HEK293 (cell line): ENCODE data around the gene HIP1.
"Not testable (repeated sequence)": the region's sequence is repeated elsewhere in the genome, so short reads cannot be mapped to it uniquely, and the experiment has no call there.

Experiments
- CTCF ChIA-PET: fragments of 350-600 bp; formaldehyde crosslinking; extraction: SDS; loops from one replicate; lab custom pipeline; 2021; ENCODE audit warnings: antibody characterized with exemption; lab: Yijun Ruan, JAX
- POLR2A ChIA-PET: fragments of 300-600 bp; formaldehyde crosslinking; extraction: SDS; loops from one replicate; lab custom pipeline; 2020; ENCODE audit warnings: antibody characterized with exemption, inconsistent platforms; lab: Yijun Ruan, JAX
- H3K27ac ChIP-seq: fragments of 200-500 bp; sonication (Bioruptor generic); 2 replicates; pipeline ENCODE4 v1.5.1; 2014; ENCODE audit warnings: low read depth, low read length, control low read depth, inconsistent platforms; ENCODE audit errors: extremely low read depth
- H3K36me3 ChIP-seq, 2 experiments: fragments of 200-500 bp in 1 of 2; sonication (Bioruptor generic) in 1 of 2; 1 replicate in 1 of 2; 2 replicates in 1 of 2; pipeline ENCODE4 v1.5.1; 2014 to 2017; ENCODE audit warnings: inconsistent platforms in 2 of 2, low read length in 2 of 2; ENCODE audit not compliant: control insufficient read depth in 2 of 2, insufficient read depth in 1 of 2
- H3K4me1 ChIP-seq: fragments of 200-500 bp; sonication (Bioruptor generic); 2 replicates; pipeline ENCODE4 v1.5.1; 2014; ENCODE audit warnings: mild to moderate bottlenecking, low read length, inconsistent platforms; ENCODE audit not compliant: control insufficient read depth, insufficient read depth
- H3K4me3 ChIP-seq: 2 replicates; pipeline ENCODE4 v1.5.1; 2011; ENCODE audit warnings: low read depth, mild to moderate bottlenecking, control low read depth, low read length, moderate library complexity
- H3K9me3 ChIP-seq: fragments of 200-500 bp; sonication (Bioruptor generic); 2 replicates; pipeline ENCODE4 v1.5.1; 2014; ENCODE audit warnings: low read depth, low read length, inconsistent platforms; ENCODE audit not compliant: control insufficient read depth, insufficient read depth
- BCL11B ChIP-seq: fragments of 450-650 bp; formaldehyde crosslinking; IDR thresholded peaks from 2 replicates; pipeline ENCODE4 v1.5.1; 2016; ENCODE audit warnings: low read depth, missing biosample characterization, missing genetic modification characterization
- FEZF1 ChIP-seq: fragments of 450-650 bp; formaldehyde crosslinking; IDR thresholded peaks from 2 replicates; pipeline ENCODE4 v1.5.1; 2016; ENCODE audit warnings: missing biosample characterization, missing genetic modification characterization
- OVOL3 ChIP-seq: fragments of 450-650 bp; formaldehyde crosslinking; IDR thresholded peaks from 2 replicates; pipeline ENCODE4 v1.5.1; 2016; ENCODE audit warnings: missing biosample characterization, missing genetic modification characterization
- RBAK ChIP-seq: fragments of 450-650 bp; formaldehyde crosslinking; IDR thresholded peaks from 2 replicates; pipeline ENCODE4 v1.5.1; 2016; ENCODE audit warnings: missing biosample characterization, missing genetic modification characterization
- REPIN1 ChIP-seq: fragments of 450-650 bp; formaldehyde crosslinking; IDR thresholded peaks from 2 replicates; pipeline ENCODE4 v1.5.1; 2017; ENCODE audit warnings: missing biosample characterization, missing genetic modification characterization, low read depth
- SP2 ChIP-seq: fragments of 450-650 bp; formaldehyde crosslinking; IDR thresholded peaks from 2 replicates; pipeline ENCODE4 v1.5.1; 2016; ENCODE audit warnings: missing biosample characterization, missing genetic modification characterization
- ZNF114 ChIP-seq: fragments of 450-650 bp; formaldehyde crosslinking; IDR thresholded peaks from 2 replicates; pipeline ENCODE4 v1.5.0; 2017; ENCODE audit warnings: missing biosample characterization, missing genetic modification characterization
- ZNF121 ChIP-seq: fragments of 450-650 bp; formaldehyde crosslinking; IDR thresholded peaks from 2 replicates; pipeline ENCODE4 v1.5.1; 2016; ENCODE audit warnings: missing biosample characterization, missing genetic modification characterization
- ZNF211 ChIP-seq: fragments of 450-650 bp; formaldehyde crosslinking; IDR thresholded peaks from 2 replicates; pipeline ENCODE4 v1.5.1; 2016; ENCODE audit warnings: low read depth, missing biosample characterization, missing genetic modification characterization
- ZNF223 ChIP-seq: fragments of 450-650 bp; formaldehyde crosslinking; IDR thresholded peaks from 2 replicates; pipeline ENCODE4 v1.5.1; 2016; ENCODE audit warnings: missing biosample characterization, missing genetic modification characterization
- ZNF23 ChIP-seq: fragments of 450-650 bp; formaldehyde crosslinking; IDR thresholded peaks from 2 replicates; pipeline ENCODE4 v1.5.1; 2016; ENCODE audit warnings: missing biosample characterization, missing genetic modification characterization, borderline replicate concordance
- ZNF292 ChIP-seq: fragments of 450-650 bp; formaldehyde crosslinking; IDR thresholded peaks from 2 replicates; pipeline ENCODE4 v1.5.1; 2016; ENCODE audit warnings: low read depth, missing biosample characterization, missing genetic modification characterization, borderline replicate concordance
- ZNF391 ChIP-seq: fragments of 450-650 bp; formaldehyde crosslinking; IDR thresholded peaks from 2 replicates; pipeline ENCODE4 v1.5.1; 2016; ENCODE audit warnings: low read depth, missing biosample characterization, missing genetic modification characterization, borderline replicate concordance
- ZNF426 ChIP-seq: fragments of 450-650 bp; formaldehyde crosslinking; IDR thresholded peaks from 2 replicates; pipeline ENCODE4 v1.5.1; 2017; ENCODE audit warnings: missing biosample characterization, missing genetic modification characterization, mild to moderate bottlenecking, inconsistent platforms, moderate library complexity
- ZNF555 ChIP-seq: fragments of 450-650 bp; formaldehyde crosslinking; conservative IDR thresholded peaks from 2 replicates; pipeline ENCODE4 v1.5.1; 2017; ENCODE audit warnings: missing biosample characterization, mild to moderate bottlenecking, missing genetic modification characterization, inconsistent platforms
- ZNF747 ChIP-seq: fragments of 450-650 bp; formaldehyde crosslinking; IDR thresholded peaks from 2 replicates; pipeline ENCODE4 v1.5.1; 2016; ENCODE audit warnings: missing biosample characterization, missing genetic modification characterization
- ZNF792 ChIP-seq: fragments of 450-650 bp; formaldehyde crosslinking; IDR thresholded peaks from 2 replicates; pipeline ENCODE4 v1.5.1; 2016; ENCODE audit warnings: missing biosample characterization, missing genetic modification characterization
- TF ChIP-seq, protein P1 (sequence below): fragments of 450-650 bp; formaldehyde crosslinking; IDR thresholded peaks from 2 replicates; pipeline ENCODE4 v1.5.1; 2016; ENCODE audit warnings: missing biosample characterization, missing genetic modification characterization
- TF ChIP-seq, protein P2 (sequence below): fragments of 450-650 bp; formaldehyde crosslinking; IDR thresholded peaks from 2 replicates; pipeline ENCODE4 v1.5.1; 2016; ENCODE audit warnings: missing biosample characterization, missing genetic modification characterization
- TF ChIP-seq, protein P3 (sequence below): fragments of 450-650 bp; formaldehyde crosslinking; IDR thresholded peaks from 2 replicates; pipeline ENCODE4 v1.5.1; 2016; ENCODE audit warnings: missing biosample characterization, missing genetic modification characterization

The HIP1 gene

DNA sequence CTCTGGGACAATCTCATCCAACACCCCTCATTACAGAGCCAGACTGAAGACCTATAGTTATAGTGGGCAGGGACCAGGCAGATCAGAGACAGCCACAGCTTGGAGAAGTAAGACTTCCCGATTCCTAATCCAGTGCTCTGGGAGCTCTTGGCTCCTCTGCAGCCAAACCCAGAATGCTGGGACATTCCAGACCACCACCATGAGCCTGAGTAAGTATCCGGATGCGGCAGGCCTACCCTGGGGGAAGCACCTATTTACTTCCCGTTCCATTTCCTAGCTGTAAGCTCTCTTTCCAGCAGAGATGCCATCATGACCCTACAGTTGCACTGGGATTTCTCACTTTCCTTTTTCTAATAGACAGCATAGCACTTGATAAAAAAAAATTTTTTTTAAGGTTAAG, 16.4 kb downstream of the HIP1 start:
- Histone ChIP-seq H3K4me3 (no peak overlapping the region), H3K4me1 (no peaks in the 10 kb centered on the region), H3K9me3 (no peaks in the 10 kb centered on the region), H3K27ac (no peak overlapping the region), H3K36me3 (no peaks in the 10 kb centered on the region; a peak in 1 of 3 replicates)
- ChIA-PET CTCF (interaction anchor here (1.6 kb wide), 1 partner anchor 40 kb away, joined by 4 read pairs; no protein-coding TSS in a partner anchor), POLR2A (no interaction called here)
- TF ChIP-seq ZNF292 (no peak), ZNF23 (tag by site-specific recombination) (no peak), FEZF1 (tag by site-specific recombination) (no peak), ZNF747 (tag by site-specific recombination) (no peak), ZNF223 (no peak), ZNF426 (no peak), BCL11B (tag by site-specific recombination) (no peak), ZNF555 (tag by site-specific recombination) (no peak), ZNF792 (tag by site-specific recombination) (no peak), SP2 (tag by site-specific recombination) (no peak), ZNF391 (tag by site-specific recombination) (no peak), REPIN1 (tag by site-specific recombination) (no peak), RBAK (tag by site-specific recombination) (no peak), ZNF211 (tag by site-specific recombination) (no peak), OVOL3 (no peak), ZNF114 (tag by site-specific recombination) (no peak)
- TF ChIP-seq, protein P1, sequence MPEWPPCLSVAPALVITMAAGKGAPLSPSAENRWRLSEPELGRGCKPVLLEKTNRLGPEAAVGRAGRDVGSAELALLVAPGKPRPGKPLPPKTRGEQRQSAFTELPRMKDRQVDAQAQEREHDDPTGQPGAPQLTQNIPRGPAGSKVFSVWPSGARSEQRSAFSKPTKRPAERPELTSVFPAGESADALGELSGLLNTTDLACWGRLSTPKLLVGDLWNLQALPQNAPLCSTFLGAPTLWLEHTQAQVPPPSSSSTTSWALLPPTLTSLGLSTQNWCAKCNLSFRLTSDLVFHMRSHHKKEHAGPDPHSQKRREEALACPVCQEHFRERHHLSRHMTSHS (tag by site-specific recombination) = no peak
- TF ChIP-seq, protein P2, sequence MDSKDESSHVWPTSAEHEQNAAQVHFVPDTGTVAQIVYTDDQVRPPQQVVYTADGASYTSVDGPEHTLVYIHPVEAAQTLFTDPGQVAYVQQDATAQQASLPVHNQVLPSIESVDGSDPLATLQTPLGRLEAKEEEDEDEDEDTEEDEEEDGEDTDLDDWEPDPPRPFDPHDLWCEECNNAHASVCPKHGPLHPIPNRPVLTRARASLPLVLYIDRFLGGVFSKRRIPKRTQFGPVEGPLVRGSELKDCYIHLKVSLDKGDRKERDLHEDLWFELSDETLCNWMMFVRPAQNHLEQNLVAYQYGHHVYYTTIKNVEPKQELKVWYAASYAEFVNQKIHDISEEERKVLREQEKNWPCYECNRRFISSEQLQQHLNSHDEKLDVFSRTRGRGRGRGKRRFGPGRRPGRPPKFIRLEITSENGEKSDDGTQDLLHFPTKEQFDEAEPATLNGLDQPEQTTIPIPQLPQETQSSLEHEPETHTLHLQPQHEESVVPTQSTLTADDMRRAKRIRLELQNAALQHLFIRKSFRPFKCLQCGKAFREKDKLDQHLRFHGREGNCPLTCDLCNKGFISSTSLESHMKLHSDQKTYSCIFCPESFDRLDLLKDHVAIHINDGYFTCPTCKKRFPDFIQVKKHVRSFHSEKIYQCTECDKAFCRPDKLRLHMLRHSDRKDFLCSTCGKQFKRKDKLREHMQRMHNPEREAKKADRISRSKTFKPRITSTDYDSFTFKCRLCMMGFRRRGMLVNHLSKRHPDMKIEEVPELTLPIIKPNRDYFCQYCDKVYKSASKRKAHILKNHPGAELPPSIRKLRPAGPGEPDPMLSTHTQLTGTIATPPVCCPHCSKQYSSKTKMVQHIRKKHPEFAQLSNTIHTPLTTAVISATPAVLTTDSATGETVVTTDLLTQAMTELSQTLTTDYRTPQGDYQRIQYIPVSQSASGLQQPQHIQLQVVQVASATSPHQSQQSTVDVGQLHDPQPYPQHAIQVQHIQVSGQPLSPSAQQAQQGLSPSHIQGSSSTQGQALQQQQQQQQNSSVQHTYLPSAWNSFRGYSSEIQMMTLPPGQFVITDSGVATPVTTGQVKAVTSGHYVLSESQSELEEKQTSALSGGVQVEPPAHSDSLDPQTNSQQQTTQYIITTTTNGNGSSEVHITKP (tag by site-specific recombination) = no peak
- TF ChIP-seq, protein P3, sequence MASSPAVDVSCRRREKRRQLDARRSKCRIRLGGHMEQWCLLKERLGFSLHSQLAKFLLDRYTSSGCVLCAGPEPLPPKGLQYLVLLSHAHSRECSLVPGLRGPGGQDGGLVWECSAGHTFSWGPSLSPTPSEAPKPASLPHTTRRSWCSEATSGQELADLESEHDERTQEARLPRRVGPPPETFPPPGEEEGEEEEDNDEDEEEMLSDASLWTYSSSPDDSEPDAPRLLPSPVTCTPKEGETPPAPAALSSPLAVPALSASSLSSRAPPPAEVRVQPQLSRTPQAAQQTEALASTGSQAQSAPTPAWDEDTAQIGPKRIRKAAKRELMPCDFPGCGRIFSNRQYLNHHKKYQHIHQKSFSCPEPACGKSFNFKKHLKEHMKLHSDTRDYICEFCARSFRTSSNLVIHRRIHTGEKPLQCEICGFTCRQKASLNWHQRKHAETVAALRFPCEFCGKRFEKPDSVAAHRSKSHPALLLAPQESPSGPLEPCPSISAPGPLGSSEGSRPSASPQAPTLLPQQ = no peak

DNA sequence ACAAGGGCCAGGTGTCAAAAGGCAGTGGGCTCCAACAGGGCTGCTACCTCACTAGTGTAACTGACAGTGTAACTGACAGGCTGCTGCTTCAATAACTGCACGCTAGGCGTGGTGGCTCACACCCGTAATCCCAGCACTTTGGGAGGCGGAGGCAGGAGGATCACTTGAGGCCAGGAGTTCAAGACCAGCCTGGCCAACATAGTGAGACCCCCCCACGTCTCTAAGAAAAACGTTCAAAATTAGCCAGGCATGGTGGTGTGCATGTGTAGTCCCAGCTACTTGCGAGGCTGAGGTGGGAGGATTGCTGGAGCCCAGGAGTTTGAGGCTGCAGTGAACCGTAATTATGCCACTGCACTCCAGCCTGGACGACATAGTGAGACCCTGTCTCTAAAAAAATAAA, 16.8 kb downstream of the HIP1 start:
- H3K9me3 ChIP-seq, H3K27ac ChIP-seq, H3K36me3 ChIP-seq, H3K4me1 ChIP-seq: not testable (repeated sequence)
- CTCF ChIA-PET = interaction anchor here (1.6 kb wide), 1 partner anchor 41 kb away, joined by 4 read pairs; no protein-coding TSS in a partner anchor
- peak; percentile 83 for TF ChIP-seq ZNF121
- TF ChIP-seq, all 188 proteins: peak for 1; not testable (repeated sequence) for 187
- H3K4me3 ChIP-seq, POLR2A ChIA-PET: not testable (repeated sequence)
